Muscle of arm (tissue), 12 donors: Measurements from ENCODE around the gene RPL28. TPM values are rescaled to one million over a fixed set of nuclear protein-coding genes. Genes with fewer than 3 reads are reported as not detected.

Source experiments
- DNase-seq: peaks from one replicate; pipeline ENCODE4 v3.0.0-alpha.2; 2013
- polyA plus RNA-seq, 12 donors: library from polyadenylated mRNA; unstranded; fragments of 120-200 nt; gene quantifications; one replicate each; pipeline ENCODE4 v1.2.1, GENCODE V29; 2013; ENCODE audit not compliant: insufficient read length in 12 of 12

RPL28 gene
- polyA plus RNA-seq, 12 donors, result 796 to 2,808 (median 1,427) TPM; not detected in 1

DNA sequence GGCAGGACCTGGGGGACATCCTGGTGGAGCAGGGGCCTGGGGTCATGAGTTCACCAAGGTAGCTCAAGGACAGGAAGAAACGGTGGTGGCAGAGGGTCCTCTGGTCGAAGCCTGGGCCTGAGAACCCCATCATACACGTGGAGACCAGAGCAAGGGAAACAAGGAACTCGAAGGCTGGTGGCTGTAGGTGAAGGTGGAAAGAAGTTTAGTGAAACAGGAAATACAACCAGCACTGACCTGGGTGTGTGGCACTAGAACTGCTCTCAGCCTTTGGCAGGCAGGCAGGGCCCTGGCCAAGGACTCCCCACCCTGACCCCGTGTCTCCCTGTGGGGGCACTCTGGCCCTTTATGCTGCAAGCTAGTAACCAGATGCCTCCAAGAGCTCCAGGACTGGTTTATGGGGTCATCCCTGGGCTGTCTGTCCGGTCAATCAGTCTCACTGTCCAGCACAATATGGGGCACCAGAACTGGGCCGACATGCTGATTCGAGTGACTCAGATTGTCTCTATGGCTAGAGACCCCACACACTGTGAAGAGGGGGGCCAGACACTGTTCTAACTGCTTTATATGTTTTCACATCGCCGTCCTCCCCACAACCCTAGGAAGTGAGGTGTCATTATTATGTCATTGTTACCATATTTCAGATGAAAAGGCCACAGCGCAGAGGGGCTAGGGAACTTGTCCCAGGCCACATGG, 35.0 kb upstream of the RPL28 start:
- no peak for DNase-seq

DNA sequence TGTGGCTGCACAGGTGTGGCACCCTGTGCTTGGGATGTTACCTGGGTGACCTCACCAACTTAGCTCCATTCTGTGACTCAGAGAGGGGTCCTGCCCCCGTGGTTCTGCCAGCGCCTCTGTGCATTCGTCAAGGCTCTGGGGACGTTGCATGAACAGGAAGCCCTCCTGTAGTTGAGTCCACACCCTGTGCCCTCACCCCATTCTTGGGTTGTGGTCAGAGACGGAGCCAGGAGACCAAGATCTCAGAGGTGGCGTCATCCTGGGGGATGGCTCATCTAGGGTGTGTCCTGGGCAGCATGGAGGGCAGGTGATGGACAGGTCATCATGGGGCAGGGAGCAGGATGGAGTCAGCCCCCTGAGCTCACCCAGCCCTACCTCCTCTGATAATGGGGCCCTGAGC, 33.7 kb upstream of the RPL28 start:
- DNase-seq, result no peak

DNA sequence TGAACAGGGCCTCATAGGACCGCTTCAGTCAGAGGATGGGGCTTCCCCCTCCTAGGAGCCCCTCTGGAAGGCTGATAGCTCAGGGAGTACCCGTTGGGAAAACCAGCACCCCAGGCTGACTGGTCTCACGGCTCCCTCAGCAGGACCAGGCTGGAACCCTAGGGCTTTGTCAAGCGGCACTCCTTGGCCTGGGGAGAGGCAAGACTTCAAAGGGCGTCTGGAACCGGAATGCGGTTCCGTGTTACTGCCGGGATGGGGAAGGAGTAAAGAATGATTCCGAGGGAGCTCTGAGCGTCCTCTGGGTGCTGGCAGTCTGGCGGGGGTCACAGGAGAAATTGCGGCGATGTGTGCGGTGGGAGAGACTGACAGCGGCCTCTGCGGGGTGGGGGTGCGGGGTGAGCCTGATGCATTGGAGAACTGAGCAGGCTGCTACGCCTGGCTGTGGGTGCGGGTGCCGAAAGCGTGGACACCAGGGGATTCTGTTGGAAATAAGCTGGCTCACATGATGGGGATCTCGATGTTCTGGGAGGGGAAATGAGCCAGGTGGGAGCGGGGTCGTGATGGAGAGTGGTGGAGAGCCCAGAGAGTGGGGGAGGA, 33.1 kb upstream of the RPL28 start:
- DNase-seq, result no peak

DNA sequence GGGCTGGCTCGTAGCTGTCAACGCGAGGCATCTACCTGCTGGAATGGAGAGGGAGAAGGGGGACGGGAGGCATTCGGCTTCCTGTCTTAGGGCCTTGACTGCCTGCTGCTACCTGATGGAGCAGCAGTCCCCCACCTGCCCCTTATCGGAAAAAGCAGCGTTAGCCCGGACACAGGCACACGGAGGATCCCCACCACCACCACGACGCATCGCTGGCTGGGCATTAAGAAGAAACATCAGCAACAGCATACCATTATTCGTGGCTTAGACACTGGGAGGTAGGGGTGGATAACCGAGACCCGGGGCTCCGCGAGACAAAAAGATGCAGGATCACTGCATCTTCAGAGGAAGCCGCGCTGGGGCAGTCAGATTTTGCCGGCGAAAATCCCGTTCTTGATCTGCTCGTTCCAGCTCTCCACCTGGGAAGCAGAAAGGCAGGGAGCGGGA, 32.4 kb upstream of the RPL28 start:
- DNase-seq, result no peak

- no peak for DNase-seq
These were observed 31.7 kb upstream of the RPL28 start for GRCh38 chr19:55353803-55354697.

DNA sequence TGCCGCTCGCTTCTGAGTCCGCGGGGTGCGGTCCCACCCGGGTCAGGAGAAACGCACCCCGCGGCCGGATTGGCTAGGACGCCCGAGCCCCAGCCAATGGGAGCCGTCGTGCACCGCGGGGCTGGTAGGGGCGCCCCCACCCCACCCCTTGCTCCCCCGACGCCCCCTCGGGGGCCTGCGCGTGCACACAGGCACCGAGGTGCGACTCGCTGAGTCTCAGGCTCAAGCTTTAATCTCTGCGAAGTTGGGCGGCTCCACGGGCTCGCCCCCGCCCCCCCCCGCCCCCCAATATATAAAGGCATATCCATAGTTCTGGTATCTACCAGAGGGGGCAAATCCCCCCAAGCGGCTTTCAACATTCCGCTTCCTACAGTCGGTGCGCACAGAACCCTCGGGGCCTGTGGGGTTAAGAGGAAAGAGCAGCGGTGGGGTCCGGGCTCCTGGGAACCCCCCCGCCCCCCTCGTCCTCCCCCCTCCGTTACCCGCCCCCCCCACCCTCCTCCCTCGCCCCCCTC, 31.0 kb upstream of the RPL28 start, which contains the start of gene COX6B2:
TSS of gene COX6B2 (minus strand) at position 22 of the 515 bp plus-strand sequence. CDS start 198 bp downstream, outside the sequence.
- DNase-seq, result no peak

GRCh38 chr19:55355213-55355821, 30.4 kb upstream of the RPL28 start:
- no peak for DNase-seq

DNA sequence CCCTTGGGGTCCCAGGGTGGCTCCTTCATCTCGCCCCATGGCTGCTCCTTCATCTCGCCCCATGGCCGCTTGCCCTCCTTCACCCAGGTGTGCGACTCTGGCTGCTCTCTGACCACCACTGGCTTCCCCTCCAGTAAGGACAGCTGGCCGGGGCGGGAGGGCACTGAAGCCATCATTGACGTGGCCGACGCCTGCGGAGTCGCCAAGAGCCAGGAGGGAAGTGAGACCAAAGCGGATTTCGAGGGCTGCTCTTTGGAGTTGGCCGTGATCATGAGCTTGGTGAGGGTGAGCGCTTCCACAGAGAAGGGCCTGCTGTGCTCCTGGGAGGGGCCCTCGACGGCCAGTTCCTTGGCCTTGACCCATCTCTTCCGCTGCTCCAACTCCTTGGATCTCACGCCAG, 27.2 kb upstream of the RPL28 start:
- DNase-seq, result no peak

- no peak for DNase-seq
These were observed 26.5 kb upstream of the RPL28 start for GRCh38 chr19:55358943-55359908.

DNA sequence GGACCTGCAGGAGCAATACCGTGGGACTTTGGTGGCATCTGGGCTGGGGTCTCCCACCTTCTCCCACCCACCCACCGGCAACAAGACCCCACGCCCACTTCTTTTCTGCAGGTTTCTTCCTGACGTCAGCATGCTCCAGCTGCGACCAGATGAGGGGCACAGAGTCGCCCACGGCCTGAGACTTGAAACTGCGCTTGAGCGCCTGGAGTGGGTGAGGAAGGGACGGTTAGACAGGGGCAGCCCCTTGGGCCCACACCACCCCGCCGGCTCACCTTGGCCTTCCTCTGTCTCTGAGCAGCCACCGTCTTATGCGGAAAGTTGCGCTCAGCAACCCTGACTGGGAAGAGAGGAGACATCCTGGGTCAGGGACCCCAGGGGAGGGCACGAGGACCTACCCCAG, 24.8 kb upstream of the RPL28 start:
- DNase-seq, result no peak

DNA sequence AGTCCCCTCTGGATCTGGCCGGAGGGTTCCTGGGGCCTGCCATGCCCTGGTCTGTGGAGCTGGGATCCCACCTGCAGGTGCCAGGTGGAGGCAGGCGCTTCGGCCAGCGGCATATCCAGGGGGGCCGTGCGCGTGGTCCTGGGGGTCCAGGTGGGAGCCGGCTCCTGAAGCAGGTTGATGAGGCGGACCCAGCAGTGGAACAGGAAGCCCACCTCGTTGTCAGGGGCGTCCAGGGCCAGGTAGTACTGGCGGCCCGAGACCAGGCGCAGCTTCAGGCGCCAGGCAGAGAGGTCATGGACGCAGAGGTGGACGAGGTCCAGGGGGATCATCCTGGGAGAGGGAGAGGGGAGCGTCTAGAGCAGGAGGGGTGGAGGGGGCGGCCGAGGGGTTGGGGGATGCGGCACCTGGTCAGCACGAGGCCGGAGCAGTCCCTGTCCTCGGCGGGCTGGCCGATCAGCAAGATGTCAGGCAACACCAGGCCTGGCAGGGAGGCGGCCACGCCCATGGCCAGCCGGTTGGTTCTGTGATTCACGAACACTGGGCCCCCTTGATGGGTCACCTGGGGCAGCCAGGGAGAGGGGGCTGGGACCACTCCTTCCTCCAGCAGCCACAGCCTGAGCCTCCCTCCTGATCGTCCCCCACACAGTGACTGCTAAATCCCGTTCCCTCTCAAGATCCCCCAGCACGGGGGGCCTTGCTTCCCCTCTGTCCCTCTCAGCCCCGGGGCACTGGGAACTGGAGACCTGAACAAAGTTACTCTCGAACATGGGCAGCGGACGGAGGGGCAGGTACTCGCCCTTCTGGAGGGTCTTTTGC, 23.4 kb upstream of the RPL28 start:
- DNase-seq, result no peak

- DNase-seq, result no peak
These were observed 22.6 kb upstream of the RPL28 start, which contains the start of gene GARIN5B for GRCh38 chr19:55362990-55363716. Gene GARIN5B, minus strand, starts transcription at chr19:55363260. Its CDS starts 194 bp downstream, at chr19:55363066.

DNA sequence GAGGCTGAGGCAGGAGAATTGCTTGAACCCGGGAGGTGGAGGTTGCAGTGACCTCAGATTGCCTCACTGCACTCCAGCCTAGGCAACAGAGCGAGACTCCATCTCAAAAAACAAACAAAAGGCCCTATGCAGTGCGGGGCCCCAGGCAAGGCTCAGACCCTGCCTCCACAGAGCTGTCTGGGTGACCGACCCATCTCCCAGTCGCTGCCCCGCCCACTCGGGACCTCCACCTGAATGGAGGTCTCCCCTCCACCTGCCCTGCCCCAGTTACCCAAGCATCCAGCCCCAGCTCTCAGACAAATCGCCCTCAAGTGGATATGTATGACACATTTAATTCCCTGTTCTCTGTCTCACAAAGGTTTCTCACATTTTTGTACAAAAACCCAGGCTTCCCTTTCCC, 20.5 kb upstream of the RPL28 start:
- no peak for DNase-seq

DNA sequence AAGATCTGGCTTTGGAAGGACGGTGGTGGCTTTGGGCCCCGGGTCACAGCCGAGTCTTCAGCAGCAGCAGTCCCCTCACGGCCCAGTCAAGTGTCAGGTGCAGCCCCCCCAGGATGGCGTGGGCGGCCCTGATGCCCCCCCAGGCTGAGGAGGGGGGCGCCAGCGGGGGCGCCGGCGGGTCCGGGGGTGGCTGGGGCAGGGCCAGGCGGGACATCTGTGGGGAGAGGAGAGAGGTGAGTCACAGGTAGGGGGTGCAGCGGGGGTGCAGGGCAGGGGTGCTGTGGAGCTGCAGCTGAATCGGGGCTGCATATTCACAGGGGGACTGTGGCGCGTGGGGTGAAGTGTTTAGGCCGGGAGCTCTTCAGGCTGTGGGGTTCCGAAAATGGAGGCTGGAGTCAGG, 19.8 kb upstream of the RPL28 start:
- no peak for DNase-seq

- no peak for DNase-seq
These were observed 18.9 kb upstream of the RPL28 start for GRCh38 chr19:55366790-55367189.

- no peak for DNase-seq
These were observed 17.6 kb upstream of the RPL28 start for GRCh38 chr19:55368106-55368505.

DNA sequence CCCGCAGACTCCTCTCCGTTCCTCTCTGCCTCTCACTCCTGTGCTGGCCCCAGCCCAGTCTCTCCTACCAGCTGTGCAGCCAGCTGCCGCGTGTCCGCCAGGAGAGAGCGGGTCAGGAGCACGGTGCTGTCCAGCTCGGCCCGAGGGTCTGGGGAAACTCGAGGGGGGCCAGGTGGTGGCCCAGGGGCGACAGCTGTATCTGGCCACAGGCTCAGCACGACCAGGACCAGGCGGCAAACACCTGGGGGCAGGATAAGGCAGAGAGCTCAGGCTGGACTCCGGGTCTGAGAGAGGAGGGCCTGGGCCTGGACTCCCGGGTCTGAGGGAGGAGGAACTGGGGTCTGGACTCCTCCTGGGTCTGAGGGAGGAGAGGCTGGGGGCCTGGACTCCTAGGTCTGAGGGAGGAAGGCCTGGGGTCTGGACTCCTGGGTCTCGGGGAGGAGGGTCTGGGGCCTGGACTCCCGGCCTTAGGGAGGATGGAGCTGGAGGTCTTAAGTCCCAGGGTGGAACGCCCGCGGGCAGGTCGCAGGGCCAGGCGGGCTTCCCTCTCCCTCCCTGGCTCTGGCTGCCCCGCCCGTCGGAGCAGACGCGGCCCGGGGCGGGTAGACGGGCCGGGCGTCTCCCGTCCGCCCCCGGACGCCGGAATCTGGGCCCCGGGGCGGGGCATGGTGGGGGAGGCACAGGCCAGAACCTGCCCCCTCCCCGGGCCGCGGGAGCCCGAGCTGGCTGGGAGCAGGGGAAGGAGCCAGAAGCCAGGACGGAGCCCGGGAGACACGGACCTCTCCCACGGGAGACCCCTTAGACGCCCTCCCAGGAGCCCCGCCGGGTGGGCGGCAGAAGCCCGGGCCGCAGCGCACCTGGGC, 16.8 kb upstream of the RPL28 start:
- no peak for DNase-seq
